ENCODE data around the gene TMEM108.

GRCh38 chr3:133121450-133121849 is 83.3 kb downstream of the TMEM108 start:
- TF ChIP-seq, protein P1, sequence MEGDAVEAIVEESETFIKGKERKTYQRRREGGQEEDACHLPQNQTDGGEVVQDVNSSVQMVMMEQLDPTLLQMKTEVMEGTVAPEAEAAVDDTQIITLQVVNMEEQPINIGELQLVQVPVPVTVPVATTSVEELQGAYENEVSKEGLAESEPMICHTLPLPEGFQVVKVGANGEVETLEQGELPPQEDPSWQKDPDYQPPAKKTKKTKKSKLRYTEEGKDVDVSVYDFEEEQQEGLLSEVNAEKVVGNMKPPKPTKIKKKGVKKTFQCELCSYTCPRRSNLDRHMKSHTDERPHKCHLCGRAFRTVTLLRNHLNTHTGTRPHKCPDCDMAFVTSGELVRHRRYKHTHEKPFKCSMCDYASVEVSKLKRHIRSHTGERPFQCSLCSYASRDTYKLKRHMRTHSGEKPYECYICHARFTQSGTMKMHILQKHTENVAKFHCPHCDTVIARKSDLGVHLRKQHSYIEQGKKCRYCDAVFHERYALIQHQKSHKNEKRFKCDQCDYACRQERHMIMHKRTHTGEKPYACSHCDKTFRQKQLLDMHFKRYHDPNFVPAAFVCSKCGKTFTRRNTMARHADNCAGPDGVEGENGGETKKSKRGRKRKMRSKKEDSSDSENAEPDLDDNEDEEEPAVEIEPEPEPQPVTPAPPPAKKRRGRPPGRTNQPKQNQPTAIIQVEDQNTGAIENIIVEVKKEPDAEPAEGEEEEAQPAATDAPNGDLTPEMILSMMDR (conservative IDR thresholded peaks at IDR 0.05; ENCODE audit: low read depth, low read length) = no peak
- no peak for TF ChIP-seq RFX5 (IDR thresholded peaks at IDR 0.05; ENCODE audit: low read depth, low read length)
- no peak for TF ChIP-seq POLR2A (IDR thresholded peaks at IDR 0.05; ENCODE audit: low read depth, low read length)
